NOMO-1 (cell line): ENCODE results near the gene EEFSEC.
A peak's percentile ranks its signal among the peaks of the same experiment; 100 is the strongest.
"Not testable (repeated sequence)": the region's sequence is repeated elsewhere in the genome, so short reads cannot be mapped to it uniquely, and the experiment has no call there.

Source experiments
- DNase-seq, 2 experiments: peaks; one replicate each; lab custom pipeline; 2025; ENCODE audit not compliant: unreplicated experiment in 2 of 2; lab: John Stamatoyannopoulos, UW

EEFSEC gene

GRCh38 chr3:128152419-128153155, 694 bp upstream of the EEFSEC start:
- peak in 1 of 2 experiments; percentile 63 for DNase-seq

GRCh38 chr3:128154354-128154753, 1.1 kb downstream of the EEFSEC start:
- not testable (repeated sequence) for DNase-seq

DNA sequence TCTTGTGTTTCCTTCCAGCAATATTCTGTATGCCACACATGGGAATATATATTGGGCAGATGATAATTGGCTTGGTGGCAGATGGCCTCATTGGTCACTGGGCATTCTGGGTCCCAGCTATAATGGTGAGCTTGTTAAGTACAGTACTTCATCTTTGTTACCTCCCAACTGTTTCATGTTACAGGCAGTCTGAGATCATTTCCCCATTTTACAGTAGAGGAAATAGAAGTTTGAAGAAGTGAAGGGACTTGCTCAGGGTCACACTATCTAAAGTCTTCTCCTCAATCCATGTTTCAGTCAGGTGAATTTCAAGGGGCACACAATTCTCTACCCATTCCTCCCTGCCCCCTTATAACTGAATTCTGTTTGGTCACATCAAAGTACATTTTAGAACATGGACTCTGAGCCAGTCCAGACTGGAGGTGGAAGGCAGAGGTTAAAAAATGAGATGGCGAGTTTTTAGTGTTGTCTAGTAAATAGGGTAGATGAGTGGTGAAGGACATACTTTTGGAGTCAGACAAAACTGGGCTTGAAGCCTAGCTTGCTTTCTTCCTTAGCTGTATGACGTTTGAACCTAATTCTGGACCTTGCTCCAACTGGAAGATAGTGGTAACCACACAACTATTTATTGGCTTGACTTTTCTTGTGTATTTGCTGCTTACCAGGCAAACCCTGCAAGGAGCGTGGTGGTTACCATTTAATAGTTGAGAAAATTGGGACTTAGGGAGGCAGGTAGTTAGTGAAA, 2.5 kb downstream of the EEFSEC start:
- no peak for DNase-seq

DNA sequence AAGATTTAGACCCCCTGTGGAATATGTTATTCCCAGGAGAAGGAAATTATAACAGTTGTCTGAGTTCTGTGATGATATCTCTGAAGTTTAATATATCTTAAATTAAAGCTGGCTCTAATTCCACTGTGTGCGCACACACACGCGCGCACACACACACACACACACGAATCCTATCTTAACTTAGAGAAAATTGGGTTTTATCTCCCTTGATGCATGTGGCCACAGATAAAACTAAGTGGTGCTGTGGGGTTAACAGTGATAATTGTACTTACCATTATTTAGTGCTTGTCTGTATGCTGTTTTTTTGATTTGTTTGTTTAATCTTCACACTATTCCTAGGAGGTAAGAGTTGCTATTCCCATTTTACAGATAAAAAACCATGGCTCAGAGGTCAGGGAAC, 7.4 kb downstream of the EEFSEC start:
- DNase-seq = no peak

DNA sequence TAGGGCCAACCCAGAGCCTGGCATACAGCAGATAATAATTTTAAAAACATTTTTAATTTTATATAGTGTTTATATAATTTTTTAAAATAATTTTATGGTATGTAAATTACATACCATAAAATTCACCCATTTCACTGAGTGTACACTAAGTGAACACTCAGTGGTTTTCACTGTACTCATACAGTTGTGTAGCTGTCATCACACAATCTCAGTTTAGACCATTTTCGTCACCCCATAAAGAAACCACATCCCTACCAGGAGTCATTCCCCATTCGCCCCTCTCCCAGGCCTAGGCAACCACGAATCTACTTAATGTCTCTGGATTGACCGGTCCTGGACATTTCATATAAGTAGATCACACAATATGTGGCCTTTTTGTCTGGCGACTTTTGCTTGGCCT, 10.2 kb downstream of the EEFSEC start:
- DNase-seq = no peak

DNA sequence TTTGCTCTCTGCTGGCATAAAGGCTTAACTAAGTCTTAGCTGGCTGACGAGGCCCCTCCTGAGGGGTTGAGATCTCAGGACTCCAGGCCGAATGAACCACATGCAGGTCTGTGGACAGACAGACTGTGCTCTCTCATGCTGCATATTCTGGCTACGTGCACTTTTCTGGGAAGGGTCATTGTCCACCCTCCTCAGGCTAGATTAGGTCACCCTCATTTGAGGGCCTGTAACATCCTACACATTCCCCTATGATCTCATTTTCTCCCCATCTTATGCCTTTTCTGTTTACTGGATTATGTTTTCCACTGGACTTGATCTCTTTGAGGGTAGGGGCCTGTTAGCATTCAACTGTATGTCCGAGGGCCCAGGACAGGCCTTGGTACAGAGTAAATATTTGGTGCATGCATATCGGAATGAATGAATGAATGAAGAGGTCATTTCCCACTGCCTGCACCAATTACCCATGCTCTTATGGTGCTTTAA, 13.7 kb downstream of the EEFSEC start:
- no peak for DNase-seq

DNA sequence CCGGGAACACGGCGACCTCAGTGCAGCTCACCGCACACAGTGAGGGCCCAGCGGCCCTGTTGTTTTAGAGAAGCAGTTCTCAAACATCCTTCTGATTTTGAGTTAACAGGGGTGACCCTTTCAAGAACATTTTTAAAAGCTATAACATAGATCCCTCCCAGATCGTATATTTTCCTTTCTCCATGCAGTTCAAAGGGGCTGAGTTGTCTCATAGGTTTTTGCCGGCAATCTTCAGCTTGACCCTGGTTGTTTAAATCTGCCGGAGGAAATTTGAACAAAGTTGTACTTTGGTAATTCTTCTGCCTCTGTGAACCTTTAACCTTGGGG, 14.3 kb downstream of the EEFSEC start:
- no peak for DNase-seq

- DNase-seq = peak; percentile 69 to 85
Observed at GRCh38 chr3:128167973-128168674, 14.8 kb downstream of the EEFSEC start.

DNA sequence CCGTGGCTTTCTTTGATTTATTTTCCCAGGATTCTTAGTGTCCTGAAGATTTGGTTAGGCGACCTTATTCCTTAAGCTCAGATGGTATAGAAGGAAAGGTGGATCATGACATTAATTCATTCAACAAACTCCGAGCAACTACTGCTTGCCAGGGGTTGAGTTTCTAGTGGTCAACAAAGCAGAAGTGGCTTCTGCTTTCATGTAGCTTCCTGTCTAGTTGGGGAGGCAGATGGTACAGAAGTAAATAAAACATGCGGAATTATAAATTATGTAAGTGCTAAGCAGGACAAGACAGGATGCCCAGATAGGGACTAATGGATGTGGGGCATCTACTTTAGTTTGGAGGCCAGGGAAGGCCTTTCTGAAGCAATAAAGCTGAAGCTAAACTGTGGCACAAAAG, 15.6 kb downstream of the EEFSEC start:
- DNase-seq = peak; percentile 36 to 79

DNA sequence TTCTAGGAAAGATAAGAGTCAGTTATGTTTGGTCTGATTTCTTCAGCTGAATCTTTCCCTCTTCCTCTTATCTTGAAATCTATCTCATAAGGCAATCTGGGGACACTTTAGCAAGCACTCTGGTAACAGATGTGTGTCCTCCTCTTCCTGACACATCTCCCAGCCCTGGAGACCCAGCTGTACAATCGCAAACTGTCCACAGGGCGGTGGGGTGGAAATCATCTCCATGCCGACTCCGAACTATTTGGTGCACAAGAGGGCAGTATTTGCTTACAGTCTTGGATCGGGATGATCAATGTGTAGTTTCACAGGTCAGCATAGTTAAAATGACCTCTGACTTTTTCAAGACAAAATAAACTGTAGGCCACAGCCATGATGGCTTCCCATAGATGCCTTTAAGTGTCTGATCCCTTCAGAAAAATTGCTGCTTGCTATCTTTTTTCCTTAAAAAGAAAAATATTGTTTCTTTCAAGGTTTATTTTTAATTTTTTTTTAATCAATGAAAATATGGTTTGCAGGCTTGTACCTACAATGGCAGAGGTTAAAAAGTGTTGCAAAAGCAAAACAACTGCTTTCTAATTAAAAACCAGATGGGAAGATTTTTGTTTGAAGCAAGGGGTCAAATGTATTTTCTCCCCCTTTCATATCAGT, 17.7 kb downstream of the EEFSEC start:
- peak; percentile 47 to 69 for DNase-seq

- no peak for DNase-seq
Observed at GRCh38 chr3:128173200-128173599, 19.9 kb downstream of the EEFSEC start.

GRCh38 chr3:128173849-128174248, 20.6 kb downstream of the EEFSEC start:
- DNase-seq = peak in 1 of 2 experiments; percentile 10

GRCh38 chr3:128174675-128175590, 21.7 kb downstream of the EEFSEC start:
- peak; percentile 53 to 66 for DNase-seq

DNA sequence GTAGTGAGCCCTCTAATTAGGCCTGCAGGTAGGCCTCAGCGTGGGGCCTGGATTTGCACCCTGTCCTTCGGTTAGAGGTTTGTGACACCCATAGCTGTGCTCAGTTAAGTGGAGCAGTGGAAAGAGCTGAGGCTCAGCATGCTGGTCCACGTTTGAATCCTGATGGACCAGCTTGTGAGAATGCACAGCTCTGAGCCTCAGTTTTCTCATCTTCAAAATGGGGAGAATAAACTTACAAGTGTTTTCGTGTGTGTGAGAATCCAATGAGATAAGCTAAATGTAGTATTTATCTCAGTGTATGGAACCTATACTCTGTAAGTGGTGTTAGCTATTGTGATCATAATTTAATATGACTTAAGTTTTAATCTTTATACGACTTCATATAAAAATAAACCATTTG, 22.5 kb downstream of the EEFSEC start:
- DNase-seq = no peak

DNA sequence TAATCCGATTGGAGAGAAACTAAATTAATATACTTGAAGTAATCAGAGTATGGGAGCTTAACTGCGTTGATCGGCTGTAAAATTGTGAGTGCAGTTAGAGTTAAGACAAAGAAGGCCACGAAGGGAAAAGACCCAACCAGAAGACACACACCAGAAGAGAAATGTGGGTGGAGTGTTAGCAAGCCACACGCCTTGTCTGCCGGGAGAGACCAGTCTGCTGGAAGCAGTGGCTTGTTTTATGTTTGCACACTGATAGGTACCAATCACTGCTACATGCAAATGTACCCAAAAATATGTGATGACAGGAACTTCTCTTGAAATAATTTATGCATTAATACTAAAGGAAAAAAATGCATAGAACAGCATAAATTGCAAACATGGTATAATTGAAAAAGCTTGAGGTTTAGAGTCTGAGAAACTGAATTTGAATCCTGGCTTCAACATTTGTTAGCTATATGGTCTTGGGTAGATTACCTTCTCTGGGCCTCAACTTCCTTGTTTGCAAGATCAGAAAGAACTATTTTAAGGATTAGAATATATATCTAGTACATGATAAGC, 23.1 kb downstream of the EEFSEC start:
- no peak for DNase-seq

DNA sequence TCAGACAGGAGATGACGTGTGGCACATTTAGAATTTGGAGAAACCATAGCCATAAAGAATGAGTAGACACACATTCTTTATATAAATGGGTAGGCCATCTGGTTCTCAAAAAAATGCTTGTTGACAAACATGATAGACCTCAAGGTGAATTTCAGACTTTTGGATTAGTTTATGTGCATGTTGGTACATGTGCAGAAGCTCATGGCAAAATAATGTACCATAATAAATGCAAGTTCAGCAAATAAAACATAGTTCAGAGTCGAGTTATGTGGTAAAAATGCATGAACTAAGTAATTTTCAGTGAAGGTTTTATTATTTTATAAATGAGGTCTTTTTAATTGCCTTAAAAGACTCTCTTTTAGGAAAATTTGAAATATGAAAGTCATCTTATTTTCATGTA, 24.6 kb downstream of the EEFSEC start:
- no peak for DNase-seq

GRCh38 chr3:128178782-128179483, 25.7 kb downstream of the EEFSEC start:
- peak in 1 of 2 experiments; percentile 36 for DNase-seq

GRCh38 chr3:128179484-128179819, 26.2 kb downstream of the EEFSEC start:
- no peak for DNase-seq

DNA sequence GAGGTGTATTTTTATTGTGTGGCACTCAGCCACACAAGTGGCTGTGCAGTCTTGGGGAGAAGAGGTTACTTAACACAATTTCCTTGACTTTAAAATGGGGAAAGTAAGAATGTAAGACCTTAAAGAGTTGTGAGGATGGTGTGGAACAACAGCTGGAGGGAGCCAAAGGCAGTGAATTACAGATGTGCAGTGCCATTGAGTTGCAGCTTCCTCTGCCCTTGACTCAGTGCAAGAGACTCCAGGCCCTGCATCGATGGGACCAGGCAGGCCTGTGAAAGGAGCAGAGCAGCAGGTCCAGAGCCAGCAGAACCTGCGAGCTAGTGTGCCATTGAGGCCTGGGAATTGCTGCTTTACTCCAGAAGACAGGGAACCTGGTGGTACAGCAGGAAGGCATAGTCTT, 27.2 kb downstream of the EEFSEC start:
- no peak for DNase-seq
